ENCODE data around the gene SYNJ1.

GRCh38 chr21:32585042-32585710 is 142.6 kb downstream of the SYNJ1 start, which contains the start of gene TCP10L:
- TF ChIP-seq CTCF (conservative IDR thresholded peaks at IDR 0.05; ENCODE audit: low read depth in 2 of 2) (no peak), ZNF114 (CRISPR knock-in tag; IDR thresholded peaks at IDR 0.05) (no peak), EZH2 (IDR thresholded peaks at IDR 0.05; ENCODE audit: low read depth, unreplicated experiment) (no peak), POLR2AphosphoS5 (IDR thresholded peaks at IDR 0.05; ENCODE audit: low read depth) (no peak), EZH2phosphoT487 (IDR thresholded peaks at IDR 0.05; ENCODE audit: unreplicated experiment) (no peak), ETS1 (IDR thresholded peaks at IDR 0.05) (no peak), STAT1 (IDR thresholded peaks at IDR 0.05; ENCODE audit: unreplicated experiment) (no peak), REST (IDR thresholded peaks at IDR 0.05; ENCODE audit: unreplicated experiment) (no peak)
